ENCODE measurements around the gene EPHB1.
"Not testable (repeated sequence)": the region's sequence is repeated elsewhere in the genome, so short reads cannot be mapped to it uniquely, and the experiment has no call there.

Gene EPHB1

GRCh38 chr3:134934933-134935332, 139.9 kb downstream of the EPHB1 start:
- in situ Hi-C loops (cut with HindIII; ENCODE audit: low sequenced_read_pairs) = no loop called here

- in situ Hi-C loops (cut with HindIII; ENCODE audit: low sequenced_read_pairs) = no loop called here
These were observed 142.4 kb downstream of the EPHB1 start for GRCh38 chr3:134937256-134938028.

GRCh38 chr3:134938029-134938525, 143.0 kb downstream of the EPHB1 start:
- in situ Hi-C loops (cut with HindIII; ENCODE audit: low sequenced_read_pairs) = no loop called here

- in situ Hi-C loops (cut with HindIII; ENCODE audit: low sequenced_read_pairs) = no loop called here
These were observed 144.9 kb downstream of the EPHB1 start for GRCh38 chr3:134939978-134940377.

- in situ Hi-C loops (cut with HindIII; ENCODE audit: low sequenced_read_pairs) = no loop called here
These were observed 146.8 kb downstream of the EPHB1 start for GRCh38 chr3:134941820-134942219.

GRCh38 chr3:134944429-134944828, 149.4 kb downstream of the EPHB1 start:
- in situ Hi-C loops (cut with HindIII; ENCODE audit: low sequenced_read_pairs) = no loop called here

- in situ Hi-C loops (cut with HindIII; ENCODE audit: low sequenced_read_pairs) = no loop called here
These were observed 154.1 kb downstream of the EPHB1 start for GRCh38 chr3:134949150-134949549.

- in situ Hi-C loops (cut with HindIII; ENCODE audit: low sequenced_read_pairs) = no loop called here
These were observed 157.3 kb downstream of the EPHB1 start for GRCh38 chr3:134952371-134952770.

GRCh38 chr3:134955874-134956273, 160.8 kb downstream of the EPHB1 start:
- in situ Hi-C loops (cut with HindIII; ENCODE audit: low sequenced_read_pairs) = no loop called here

GRCh38 chr3:134956395-134956794, 161.3 kb downstream of the EPHB1 start:
- in situ Hi-C loops (cut with HindIII; ENCODE audit: low sequenced_read_pairs) = no loop called here

- in situ Hi-C loops (cut with HindIII; ENCODE audit: low sequenced_read_pairs) = no loop called here
These were observed 161.8 kb downstream of the EPHB1 start for GRCh38 chr3:134956844-134957243.

GRCh38 chr3:134959516-134959915, 164.5 kb downstream of the EPHB1 start:
- in situ Hi-C loops (cut with HindIII; ENCODE audit: low sequenced_read_pairs) = no loop called here

GRCh38 chr3:134964226-134964625, 169.2 kb downstream of the EPHB1 start:
- in situ Hi-C loops (cut with HindIII; ENCODE audit: low sequenced_read_pairs) = no loop called here

GRCh38 chr3:134965865-134966481, 170.9 kb downstream of the EPHB1 start:
- in situ Hi-C loops (cut with HindIII; ENCODE audit: low sequenced_read_pairs) = no loop called here

GRCh38 chr3:134970895-134971294, 175.8 kb downstream of the EPHB1 start:
- in situ Hi-C loops (cut with HindIII; ENCODE audit: low sequenced_read_pairs) = no loop called here

GRCh38 chr3:134971306-134971705, 176.2 kb downstream of the EPHB1 start:
- in situ Hi-C loops (cut with HindIII; ENCODE audit: low sequenced_read_pairs) = no loop called here

- in situ Hi-C loops (cut with HindIII; ENCODE audit: low sequenced_read_pairs) = not testable (repeated sequence)
These were observed 176.8 kb downstream of the EPHB1 start for GRCh38 chr3:134971907-134972306.

GRCh38 chr3:134972836-134973455, 177.9 kb downstream of the EPHB1 start:
- in situ Hi-C loops (cut with HindIII; ENCODE audit: low sequenced_read_pairs) = no loop called here

- in situ Hi-C loops (cut with HindIII; ENCODE audit: low sequenced_read_pairs) = no loop called here
These were observed 179.6 kb downstream of the EPHB1 start for GRCh38 chr3:134974624-134975023.

GRCh38 chr3:134976948-134977347, 181.9 kb downstream of the EPHB1 start:
- in situ Hi-C loops (cut with HindIII; ENCODE audit: low sequenced_read_pairs) = no loop called here

GRCh38 chr3:134978658-134979057, 183.6 kb downstream of the EPHB1 start:
- in situ Hi-C loops (cut with HindIII; ENCODE audit: low sequenced_read_pairs) = no loop called here

Data from DLD1 (cell line).